ENCODE data around the gene YIPF2.

DNA sequence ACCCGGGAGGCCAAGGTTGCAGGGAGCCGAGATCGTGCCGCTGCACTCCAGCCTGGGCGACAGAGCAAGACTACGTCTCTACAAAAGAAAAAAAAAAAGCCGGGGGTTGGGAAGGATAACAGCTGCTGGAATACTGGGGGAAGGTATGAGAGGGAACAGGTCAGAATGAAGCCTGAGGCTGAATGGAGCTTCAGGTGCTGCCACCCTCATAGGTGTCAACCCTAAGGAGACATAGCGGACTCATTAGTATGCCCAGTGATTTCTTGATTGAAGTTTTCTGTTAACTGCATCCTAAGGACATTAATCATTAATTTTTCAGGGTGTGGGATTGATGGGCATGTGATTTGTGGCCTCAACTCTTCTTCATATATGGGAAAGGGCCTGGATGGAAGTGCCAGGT is 38.4 kb upstream of the YIPF2 start:
- TF ChIP-seq, protein P1, sequence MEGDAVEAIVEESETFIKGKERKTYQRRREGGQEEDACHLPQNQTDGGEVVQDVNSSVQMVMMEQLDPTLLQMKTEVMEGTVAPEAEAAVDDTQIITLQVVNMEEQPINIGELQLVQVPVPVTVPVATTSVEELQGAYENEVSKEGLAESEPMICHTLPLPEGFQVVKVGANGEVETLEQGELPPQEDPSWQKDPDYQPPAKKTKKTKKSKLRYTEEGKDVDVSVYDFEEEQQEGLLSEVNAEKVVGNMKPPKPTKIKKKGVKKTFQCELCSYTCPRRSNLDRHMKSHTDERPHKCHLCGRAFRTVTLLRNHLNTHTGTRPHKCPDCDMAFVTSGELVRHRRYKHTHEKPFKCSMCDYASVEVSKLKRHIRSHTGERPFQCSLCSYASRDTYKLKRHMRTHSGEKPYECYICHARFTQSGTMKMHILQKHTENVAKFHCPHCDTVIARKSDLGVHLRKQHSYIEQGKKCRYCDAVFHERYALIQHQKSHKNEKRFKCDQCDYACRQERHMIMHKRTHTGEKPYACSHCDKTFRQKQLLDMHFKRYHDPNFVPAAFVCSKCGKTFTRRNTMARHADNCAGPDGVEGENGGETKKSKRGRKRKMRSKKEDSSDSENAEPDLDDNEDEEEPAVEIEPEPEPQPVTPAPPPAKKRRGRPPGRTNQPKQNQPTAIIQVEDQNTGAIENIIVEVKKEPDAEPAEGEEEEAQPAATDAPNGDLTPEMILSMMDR (IDR thresholded peaks at IDR 0.05 in 2 of 3, conservative IDR thresholded peaks at IDR 0.05 in 1 of 3; ENCODE audit: control insufficient read depth in 2 of 3, extremely low read depth in 1 of 3, insufficient read depth in 1 of 3, low read depth in 3 of 3, low read length in 3 of 3): no peak
- TF ChIP-seq RCOR1 (conservative IDR thresholded peaks at IDR 0.05; ENCODE audit: low read depth, low read length) (no peak), ETV6 (conservative IDR thresholded peaks at IDR 0.05 in 1 of 2, IDR thresholded peaks at IDR 0.05 in 1 of 2; ENCODE audit: borderline replicate concordance in 1 of 2, low read depth in 1 of 2) (no peak)
